T-helper 1 cell treated with Interleukin-12 subunit alpha and Interleukin-12 subunit beta and Interleukin-4 antibody, amounts not matched to agents 30 ng/mL and 1 ng/mL, for 36 hours (primary cell): ENCODE measurements around the gene PCDH1. TPM values are rescaled to one million over a fixed set of nuclear protein-coding genes. Genes with fewer than 3 reads are reported as not detected.

Source experiments
- intact Hi-C: fragments of 100-400 bp; cut with micrococcal nuclease; formaldehyde crosslinking; loops from one replicate; pipeline ENCODE4 v1.15.1; 2024
- total RNA-seq: library from RNA; stranded (reverse); gene quantifications from 2 replicates; pipeline ENCODE4 v1.2.3, GENCODE V29; 2022

PCDH1 gene
- total RNA-seq, 1 donor from 2014 or later = not detected

GRCh38 chr5:141856037-141856790 is 22.0 kb downstream of the PCDH1 start:
- intact Hi-C loops = no loop called here

GRCh38 chr5:141855265-141856036 is 22.8 kb downstream of the PCDH1 start:
- intact Hi-C loops = no loop called here

- intact Hi-C loops = no loop called here
Measured at GRCh38 chr5:141853895-141854626, 24.1 kb downstream of the PCDH1 start.

GRCh38 chr5:141852448-141852847 is 25.8 kb downstream of the PCDH1 start:
- intact Hi-C loops = no loop called here

- intact Hi-C loops = no loop called here
Measured at GRCh38 chr5:141851195-141851874, 26.9 kb downstream of the PCDH1 start.

- intact Hi-C loops = no loop called here
Measured at GRCh38 chr5:141850786-141851185, 27.4 kb downstream of the PCDH1 start.

GRCh38 chr5:141850244-141850768 is 27.9 kb downstream of the PCDH1 start:
- intact Hi-C loops = no loop called here

GRCh38 chr5:141849415-141850243 is 28.6 kb downstream of the PCDH1 start:
- intact Hi-C loops = loop anchor here (1.0 to 5.0 kb wide), 9 partner anchors 30 to 258 kb away; partner anchors contain the start of genes NDFIP1 and RNF14

GRCh38 chr5:141848744-141849414 is 29.3 kb downstream of the PCDH1 start:
- intact Hi-C loops = loop anchor here (1.0 to 5.0 kb wide), 9 partner anchors 30 to 258 kb away; partner anchors contain the start of genes NDFIP1 and RNF14

GRCh38 chr5:141846031-141846430 is 32.2 kb downstream of the PCDH1 start:
- intact Hi-C loops = loop anchor here (5.0 kb wide), 1 partner anchor 261 kb away; the partner anchor contains the start of gene NDFIP1

- intact Hi-C loops = loop anchor here (5.0 kb wide), 1 partner anchor 262 kb away; the partner anchor contains the start of gene NDFIP1
Measured at GRCh38 chr5:141845371-141845851, 32.8 kb downstream of the PCDH1 start.

- intact Hi-C loops = loop anchor here (5.0 kb wide), 1 partner anchor 263 kb away; the partner anchor contains the start of gene NDFIP1
Measured at GRCh38 chr5:141844414-141845097, 33.7 kb downstream of the PCDH1 start.

GRCh38 chr5:141843156-141843927 is 34.9 kb downstream of the PCDH1 start:
- intact Hi-C loops = no loop called here

- intact Hi-C loops = no loop called here
Measured at GRCh38 chr5:141841378-141842180, 36.6 kb downstream of the PCDH1 start.

- intact Hi-C loops = no loop called here
Measured at GRCh38 chr5:141840826-141841360, 37.3 kb downstream of the PCDH1 start.

- intact Hi-C loops = no loop called here
Measured at GRCh38 chr5:141840280-141840812, 37.9 kb downstream of the PCDH1 start.
